CD1c-positive myeloid dendritic cell (primary cell): ENCODE measurements around the gene MUC20.
"Not testable (repeated sequence)": the region's sequence is repeated elsewhere in the genome, so short reads cannot be mapped to it uniquely, and the experiment has no call there.

Experiments
- DNase-seq: peaks from one replicate; pipeline ENCODE4 v3.0.0-alpha.2; 2016; ENCODE audit errors: extremely low spot score

MUC20 gene

DNA sequence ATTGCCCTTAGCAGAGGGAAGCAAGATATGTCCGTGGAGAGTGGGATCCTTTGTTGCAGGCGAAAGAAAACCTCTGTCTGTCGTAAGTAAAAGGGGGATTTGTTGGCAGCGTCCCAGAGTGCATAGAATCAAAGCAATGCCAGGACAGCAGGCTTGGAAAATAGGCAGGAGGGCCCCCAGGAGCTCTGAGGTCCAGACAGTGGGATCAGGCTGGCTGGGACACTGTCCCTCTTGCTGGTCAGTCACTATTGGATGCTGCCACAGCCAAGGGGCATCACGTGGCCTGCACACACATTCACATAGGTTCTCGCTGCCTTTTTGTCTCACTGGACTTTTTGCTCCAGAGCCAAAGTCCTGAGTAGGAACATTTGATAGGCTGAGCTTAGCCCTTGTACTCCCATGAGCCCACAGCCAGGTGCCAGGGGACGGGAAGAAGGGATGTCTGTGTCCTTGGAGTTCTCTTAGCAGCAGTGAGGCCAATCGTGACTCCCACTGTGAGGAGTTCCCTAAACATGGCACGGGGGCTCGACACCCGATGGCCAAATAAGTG is 10.7 kb downstream of the MUC20 start:
- DNase-seq: no peak

DNA sequence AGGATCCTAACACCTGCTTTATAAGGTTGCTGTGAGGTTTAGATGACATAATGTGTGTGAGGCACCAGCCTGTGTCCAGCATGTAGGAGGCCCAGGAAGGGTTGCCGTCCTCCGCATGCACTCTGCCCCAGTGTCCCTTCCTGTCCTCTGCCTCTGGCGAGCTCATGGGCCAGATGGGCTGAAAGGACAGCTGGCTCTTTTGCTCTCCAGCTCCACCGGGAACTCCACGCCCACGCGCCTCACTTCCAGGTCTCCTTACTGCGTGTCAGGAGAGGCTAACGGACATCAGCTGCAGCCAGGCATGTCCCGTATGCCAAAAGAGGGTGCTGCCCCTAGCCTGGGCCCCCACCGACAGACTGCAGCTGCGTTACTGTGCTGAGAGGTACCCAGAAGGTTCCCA is 12.2 kb downstream of the MUC20 start:
- no peak for DNase-seq

DNA sequence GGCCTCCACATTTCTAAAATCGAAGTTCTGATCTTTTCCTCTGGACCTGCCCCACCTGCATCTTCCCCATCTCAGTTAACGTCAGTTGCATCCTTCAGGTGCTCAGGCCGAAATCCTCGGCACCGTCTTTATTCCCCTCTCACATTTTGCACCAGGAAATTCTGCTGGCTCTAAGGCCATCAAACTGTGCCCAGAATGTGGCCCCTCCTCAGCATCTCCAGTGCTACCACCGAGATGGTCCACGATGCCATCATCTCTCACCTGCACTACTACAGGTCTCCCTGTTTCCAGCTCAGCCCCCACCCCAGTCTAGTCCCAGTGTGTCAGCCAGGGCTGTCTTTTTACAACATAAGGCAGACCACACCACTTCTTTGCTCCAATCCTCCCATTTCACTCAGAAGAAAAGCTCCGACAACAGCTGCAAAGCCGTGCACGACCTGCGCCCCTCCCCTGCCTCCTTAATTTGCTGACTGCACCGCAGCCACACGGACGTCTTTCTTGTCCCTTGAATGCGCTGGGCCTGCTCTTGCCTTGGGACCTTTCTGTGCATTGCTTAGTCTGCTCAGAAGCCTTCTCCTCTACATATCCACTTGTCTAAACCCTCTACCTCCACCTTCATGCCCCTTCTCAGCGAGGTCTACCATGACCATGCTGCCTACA is 14.4 kb downstream of the MUC20 start:
- DNase-seq: no peak

DNA sequence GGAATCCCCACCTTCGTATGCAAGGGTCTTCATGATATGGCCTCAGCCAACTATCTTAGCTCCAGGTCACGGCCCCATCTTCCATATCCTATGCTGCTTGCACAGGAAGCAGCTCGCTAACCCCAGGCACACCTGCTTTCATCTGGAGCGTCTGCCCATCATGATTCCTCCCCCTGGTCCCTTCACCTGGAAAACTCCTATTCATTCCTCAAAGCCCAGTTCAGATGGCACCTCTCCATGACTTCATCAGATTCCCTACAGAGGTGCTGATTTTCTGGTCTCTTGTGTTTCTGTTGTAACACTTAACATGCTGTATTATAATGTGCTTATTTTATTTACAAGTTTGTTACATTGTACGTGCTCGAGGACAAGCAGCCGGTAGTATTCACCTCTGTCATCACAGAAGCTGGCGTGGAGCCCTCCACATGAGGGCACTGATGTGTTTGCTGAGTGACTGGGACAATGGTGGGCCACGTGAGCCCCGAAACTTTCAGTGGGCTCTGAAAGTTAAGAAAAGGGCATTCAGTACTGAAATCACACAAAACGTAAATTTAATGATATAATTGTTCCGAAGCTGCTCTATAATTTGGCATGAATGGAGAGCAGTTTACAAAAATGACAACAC is 16.2 kb downstream of the MUC20 start:
- no peak for DNase-seq

DNA sequence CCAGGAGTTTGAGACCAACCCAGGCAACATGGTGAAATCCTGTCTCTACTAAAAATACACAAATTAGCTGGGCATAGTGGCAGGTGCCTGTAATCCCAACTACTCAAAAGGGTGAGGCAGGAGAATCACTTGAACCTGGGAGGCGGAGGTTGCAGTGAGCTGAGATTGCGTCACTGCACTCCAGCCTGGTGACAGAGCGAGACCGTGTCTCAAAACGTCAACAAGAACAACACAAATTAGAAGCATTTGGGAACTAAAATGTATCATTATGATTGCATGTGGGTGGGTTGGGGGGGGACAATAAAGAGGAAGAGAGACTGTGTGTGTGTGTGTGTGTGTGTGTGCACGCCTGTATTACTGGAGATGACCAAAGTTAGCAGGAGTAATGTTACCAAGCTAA is 17.0 kb downstream of the MUC20 start:
- peak; percentile 65 for DNase-seq

DNA sequence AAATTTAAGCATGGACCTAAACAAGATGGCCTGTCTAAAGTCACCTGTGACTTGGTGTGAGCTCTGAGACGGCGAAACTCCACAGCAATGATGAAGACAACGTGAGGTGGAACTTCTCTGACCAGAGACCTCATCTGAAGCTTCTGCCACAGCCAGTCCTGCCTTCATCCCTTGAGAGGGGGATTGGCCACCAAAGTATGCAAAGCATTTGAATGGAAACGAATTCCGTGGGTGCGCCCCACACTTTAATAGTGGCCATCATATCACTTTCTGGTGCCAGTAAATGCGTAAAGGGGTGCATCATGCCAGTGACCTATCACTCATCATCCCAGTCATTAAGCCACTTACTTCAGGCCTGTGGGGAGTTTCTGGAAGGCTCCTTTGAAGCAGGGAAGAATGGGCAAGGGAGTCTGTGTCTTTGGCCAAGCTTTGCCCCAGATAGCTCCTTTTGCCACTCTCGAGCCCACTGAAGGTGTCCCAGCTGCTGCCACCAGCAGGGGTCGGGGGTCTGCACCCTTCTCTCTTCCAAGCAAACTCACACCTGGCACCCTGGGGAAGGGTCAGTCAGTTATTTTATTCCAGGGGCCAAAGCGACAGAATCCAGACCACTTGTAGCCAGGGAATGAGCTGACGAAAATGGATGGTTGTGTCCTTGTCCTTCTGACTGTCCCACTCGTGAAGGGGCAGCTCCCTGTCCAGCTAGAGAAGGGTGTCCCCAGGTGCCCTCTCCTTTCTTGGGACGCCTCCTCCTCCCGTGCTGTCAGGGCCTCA is 17.7 kb downstream of the MUC20 start:
- DNase-seq: no peak

DNA sequence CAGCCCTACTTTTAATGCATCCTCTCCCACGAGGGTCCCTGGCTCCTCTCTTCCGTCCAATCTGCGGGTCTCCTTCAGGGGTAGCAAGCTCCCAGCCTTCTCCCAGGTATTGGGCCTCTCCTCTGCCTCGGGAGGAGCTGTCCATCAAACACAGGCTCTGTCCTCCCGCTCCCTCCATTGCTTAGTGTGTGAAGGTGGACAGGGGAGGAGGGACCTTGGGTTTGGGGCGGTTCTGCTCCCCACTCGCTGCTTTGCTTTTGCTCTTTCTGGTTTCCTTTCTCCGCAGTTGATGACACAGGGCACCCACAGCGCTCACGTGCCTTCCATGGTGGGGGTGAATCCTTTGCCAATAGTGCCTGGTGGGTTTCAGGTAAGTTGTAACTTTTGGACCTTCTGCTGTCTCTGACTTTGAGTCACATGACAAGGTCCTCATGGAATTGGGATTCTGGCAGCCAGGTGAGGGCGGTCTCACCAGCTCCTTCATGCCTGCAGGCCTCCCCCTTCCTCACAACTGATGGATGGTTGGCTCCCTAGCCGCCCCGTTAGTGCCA is 18.9 kb downstream of the MUC20 start:
- no peak for DNase-seq

DNA sequence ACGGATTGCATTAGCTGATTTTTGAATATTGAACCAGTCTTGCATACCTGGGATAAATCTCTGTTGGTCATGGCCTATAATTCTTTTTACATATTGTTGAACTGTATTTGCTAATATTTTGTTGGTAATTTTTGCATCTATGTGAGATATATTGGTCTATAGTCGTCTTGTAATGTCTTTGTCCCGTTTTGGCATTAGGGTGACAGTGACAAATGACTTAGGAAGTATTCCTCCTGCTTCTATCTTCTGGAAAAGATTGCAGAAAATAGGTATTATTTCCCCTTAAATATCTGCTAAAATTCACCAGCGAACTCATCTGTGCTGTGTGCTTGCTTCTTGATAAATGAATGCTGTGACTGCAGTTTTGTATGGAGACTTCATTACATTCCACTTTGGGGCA is 23.7 kb downstream of the MUC20 start:
- no peak for DNase-seq

DNA sequence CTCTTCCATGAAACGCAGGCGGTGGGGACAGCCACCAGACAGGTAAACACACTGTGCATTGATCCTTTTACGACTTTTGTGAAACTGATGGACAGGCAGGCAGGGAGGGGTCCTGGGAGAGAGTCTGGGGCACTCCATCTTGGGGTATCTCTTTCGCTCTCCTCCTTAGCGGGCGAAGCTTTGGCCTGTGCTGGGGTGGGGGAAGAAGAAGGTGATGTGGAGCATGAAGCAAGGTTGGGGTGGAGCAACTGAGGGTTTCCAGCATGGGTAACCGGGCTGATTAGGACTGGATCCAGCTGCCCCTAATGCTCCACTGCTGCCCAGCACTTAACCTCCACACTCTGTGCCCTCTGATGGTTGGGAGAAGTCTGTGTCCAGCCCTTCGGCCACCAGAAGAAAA is 25.6 kb downstream of the MUC20 start:
- DNase-seq: no peak

DNA sequence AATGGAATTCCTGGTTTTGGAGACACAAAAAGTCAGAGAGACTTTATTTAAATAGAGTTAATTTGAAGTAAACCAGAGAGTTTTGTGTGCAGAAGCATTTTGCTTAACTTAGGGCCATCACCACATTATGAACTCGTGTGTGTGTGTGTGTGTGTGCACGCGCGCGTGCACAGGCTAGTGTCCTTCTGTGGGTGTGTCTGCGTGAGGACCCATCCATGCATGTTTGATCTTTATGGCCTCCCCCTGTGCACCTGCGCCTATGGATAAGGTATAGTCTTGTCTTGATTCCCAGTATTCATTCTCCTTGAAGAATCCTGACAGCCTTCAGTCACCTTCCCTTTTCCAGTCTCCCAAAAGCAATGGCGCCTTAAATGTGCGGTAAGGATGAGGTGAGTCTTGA is 26.0 kb downstream of the MUC20 start:
- DNase-seq: no peak

DNA sequence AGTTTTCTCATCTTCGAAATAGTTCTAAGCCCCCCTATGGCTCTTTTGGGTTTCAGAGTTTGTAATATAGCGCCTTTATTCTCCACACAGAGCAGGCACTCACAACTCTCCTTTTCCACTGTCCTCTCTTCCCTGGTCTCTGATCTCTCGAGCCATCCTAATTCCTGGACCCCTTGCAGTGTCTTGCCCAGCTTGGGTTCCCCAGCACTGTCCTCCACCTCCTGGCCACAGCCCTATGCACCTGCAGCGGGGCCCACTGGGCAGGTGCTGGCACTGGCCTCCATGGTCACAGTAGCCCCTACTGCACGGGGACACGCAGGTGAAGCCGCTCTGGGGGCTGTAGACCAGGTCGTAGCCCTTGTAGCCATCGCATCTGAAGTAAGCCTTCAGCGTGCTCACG is 27.9 kb downstream of the MUC20 start:
- no peak for DNase-seq

DNA sequence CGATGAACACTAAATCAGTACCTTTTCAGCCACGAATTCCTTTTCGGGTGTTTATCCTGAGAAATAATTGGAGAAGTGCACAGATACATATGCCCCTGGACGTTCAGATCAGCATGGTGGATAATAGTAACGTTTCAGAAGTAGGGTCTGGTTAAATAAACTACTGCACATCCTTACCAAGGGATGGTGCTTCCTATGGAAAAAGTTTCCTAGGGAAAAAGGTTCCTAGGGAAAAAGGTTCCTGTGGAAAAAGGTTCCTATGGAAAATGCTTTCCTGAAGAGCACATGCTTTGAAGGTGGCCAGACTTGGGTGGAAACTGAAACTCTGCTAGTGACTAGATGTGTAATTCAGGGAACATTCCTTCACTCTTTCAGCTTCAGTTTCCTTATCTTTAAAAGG is 28.3 kb downstream of the MUC20 start:
- DNase-seq: not testable (repeated sequence)

DNA sequence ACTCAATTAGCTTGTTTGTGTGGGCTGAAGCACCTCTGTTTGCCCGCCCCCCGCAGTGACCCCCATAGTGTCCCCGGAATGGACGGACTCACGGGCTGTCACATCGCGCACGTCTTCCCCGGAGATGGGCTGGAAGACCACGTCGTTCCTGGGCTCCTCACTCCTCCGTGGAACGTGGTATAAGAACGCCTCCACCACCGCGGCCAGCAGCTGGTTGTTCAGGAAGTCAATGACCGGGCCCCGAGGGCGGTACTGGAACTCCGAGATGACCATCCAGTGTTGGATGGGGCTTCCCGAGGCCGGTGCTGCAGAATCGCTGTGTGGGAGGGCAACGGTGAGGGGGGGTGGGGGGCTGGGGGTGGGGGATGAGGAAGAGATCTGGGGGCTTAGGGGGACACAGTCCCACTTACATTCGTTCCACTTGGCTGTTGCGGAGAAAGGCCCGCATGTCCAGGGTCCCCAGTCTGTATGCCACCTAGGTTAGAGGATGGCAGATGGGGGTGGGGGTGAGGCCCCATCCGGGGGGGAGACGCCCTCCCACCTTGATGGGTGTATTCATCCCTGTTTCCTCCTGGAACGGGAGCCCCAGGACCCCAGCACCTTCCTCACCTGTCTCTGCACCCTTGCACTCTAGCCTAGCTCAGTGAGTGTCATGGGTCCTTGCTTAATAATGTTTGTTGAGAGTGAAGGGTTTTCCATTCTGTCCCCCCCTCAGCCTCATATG is 30.2 kb downstream of the MUC20 start:
- DNase-seq: no peak

DNA sequence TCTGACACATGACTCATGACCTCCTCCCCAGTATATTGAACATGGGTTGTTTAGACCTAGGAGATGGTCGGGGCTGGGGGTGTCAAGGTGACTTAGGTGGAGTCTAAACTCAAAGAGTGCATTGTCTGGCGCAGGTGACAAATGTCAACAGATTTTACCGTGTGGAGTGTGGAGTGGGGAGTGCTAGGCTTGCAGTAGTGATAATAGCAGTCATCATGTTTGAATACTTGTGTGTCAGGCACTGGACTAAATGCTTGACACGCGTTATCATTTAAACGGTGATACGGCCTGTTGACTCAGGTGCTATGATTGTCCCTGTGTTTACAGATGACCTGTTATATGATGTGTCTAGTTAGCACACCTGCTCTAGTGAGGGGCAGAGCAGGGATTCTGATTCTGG is 30.8 kb downstream of the MUC20 start:
- DNase-seq: no peak

DNA sequence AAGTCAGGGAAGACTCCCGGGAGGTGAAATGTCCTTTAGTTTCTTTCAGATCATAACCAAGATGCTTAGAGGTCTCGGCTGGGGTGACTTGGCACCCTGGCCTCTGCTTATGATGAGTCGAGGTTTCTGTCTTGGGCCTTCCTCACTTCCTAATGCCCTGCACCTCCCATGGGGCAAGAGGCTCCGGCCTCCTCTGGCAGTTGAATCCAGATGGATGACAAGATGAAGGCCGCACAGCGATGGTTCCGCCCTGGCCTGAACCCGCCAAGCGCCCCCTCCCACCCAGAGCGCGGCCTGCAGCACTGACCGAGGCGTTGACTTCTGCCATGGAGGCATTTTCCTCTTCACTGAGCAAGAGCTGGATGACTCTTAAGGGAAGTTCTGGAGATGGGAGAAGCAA is 31.3 kb downstream of the MUC20 start:
- DNase-seq: no peak

DNA sequence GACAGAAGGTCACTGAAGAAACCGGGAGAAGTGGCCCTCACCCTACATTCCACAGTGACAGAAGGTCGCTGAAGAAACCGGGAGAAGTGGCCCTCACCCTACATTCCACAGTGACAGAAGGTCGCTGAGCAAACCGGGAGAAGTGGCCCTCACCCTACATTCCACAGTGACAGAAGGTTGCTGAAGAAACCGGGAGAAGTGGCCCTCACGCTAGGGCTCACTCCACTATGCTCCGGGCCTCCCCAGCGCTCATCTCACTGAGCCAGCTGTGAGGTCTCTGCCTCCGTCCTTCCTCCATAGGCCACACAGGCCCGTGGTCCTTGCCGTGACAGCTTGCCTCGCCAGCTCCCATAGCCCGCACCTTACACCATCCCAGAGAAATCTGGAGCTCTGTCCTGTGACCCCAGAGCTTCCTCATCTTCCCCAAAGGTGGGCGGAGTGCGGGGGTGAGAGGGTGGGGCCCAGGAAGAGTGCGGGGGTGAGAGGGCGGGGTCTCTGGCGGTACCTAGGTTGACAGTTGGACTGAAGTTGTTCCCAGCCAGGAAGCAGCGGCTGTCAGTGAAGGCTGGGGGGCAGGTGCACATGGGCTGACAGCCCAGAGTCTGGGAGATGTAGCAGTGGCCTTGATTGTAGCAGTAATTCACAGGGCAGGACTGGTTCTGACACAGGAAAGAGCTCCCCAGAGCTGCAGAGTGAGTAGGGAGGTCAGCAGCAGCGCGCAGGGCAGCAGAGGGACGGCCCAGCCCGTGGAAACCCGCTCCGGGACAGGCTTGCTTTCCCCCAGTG is 32.0 kb downstream of the MUC20 start:
- no peak for DNase-seq

DNA sequence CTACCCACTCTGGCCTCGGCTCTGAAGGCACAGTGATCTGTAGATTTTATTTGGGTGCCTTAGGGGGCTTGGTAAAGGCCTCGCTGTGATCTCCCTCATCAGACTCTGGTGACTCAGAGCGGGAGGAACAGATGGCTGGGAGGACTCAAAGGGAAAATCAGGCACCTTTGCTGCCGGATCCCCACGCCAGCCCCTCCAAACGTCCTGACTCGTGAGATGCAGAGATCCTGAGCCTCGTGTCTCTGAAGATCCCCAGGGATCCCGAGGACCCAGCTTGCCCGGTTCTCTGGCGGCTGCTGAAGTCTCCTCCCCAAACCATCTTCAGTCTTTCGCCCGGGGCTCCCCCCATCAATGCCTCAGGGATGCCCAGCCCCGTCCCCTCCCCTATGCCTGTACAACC is 32.8 kb downstream of the MUC20 start:
- no peak for DNase-seq

DNA sequence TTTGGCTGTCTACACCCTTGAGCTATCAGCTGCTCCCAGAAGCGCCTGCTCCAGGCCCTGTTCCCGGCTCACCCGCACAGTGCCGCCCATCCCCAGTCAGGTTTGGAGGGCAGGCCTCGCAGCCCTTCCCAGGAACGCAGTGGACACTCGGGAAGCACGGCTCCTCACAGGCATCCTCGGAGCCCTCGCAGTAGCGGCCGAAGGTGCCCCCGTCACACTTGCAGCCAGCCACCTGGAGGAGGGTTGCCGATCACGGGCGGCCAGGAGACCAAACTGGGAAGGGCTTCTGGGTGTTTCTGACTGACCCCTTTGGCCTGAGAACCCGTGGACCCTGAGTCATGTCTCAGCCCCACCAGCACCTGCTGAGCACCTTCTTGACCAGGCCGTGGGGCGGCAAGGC is 33.4 kb downstream of the MUC20 start:
- no peak for DNase-seq

DNA sequence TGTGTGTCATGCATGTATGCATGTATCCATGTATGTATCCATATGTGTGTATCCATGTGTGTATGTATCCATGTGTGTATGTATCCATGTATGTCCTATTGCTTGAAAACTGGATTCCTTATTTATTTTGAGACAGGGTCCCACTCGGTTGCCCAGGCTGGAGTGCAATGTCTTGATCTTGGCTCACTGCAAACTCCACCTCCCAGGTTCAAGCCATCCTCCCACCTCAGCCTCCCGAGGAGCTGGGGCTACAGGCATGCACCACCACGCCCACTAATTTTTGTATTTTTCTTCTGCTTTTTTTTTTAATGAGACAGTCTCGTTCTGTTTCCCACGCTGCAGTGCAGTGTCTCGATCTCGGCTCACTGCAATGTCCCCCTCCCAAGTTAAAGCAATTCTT is 34.1 kb downstream of the MUC20 start:
- DNase-seq: no peak

DNA sequence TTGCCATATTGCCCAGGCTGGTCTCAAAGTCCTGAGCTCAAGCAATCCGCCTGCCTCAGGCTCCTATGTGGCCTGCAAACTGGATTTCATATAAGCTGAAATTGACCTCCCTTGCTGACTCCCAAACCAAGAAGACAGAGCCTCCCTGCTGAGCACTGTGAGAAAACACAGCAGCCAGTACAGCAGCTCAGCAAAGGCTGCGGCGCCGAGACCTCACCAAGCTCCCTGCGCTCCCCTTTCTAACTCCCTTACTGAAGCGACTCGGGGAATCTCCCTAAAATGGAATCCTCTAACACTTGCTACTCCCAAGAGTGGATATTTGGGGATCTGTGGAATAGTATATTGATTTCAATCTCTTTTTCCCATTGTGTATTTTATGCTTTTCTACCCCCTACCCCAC is 34.6 kb downstream of the MUC20 start:
- DNase-seq: no peak
